Astrocyte (in vitro differentiated cells and primary cell): ENCODE data around the gene AQP2.

Experiments
- EZH2 ChIP-seq: IDR thresholded peaks from 2 replicates; pipeline ENCODE4 v1.6.1; 2012; ENCODE audit warnings: mild to moderate bottlenecking, low read length, inconsistent platforms; ENCODE audit not compliant: insufficient read depth
- TF ChIP-seq, protein P1 (sequence below): IDR thresholded peaks from 2 replicates; pipeline ENCODE4 v1.5.1; 2011; ENCODE audit warnings: low read depth, mild to moderate bottlenecking, inconsistent platforms, low read length, moderate library complexity; ENCODE audit not compliant: insufficient read depth

DNA sequence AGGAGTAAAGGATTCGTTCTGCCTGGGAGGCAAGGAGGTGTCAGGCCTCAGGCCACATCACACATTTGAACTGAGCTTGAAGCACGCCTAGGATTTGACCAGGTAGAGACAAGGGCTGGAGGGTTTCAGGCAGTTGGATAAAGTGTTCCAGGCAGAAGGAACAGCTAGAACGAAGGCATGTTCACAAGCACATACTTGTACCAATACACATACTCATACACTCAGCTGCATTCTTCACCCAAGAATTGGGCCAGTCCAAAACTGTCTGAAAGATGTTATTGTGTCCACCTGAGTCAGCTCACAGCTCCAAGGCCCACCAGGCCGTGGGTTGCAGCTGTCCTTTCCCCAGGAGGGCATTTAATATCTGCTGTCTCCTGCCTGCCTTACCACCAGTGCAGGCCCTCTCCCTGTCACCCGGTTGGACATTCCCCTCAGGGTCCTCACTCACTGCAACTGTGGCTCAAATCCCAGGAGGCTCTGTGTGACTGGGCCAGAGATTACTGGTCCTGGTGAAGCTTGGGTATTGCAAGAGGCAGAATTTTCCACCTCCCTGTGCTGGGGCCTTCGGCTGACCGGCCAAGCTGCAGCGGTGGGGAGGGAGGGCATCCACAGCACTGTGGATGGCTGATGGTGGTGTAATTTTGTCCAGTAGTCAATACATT is 12.8 kb upstream of the AQP2 start:
- TF ChIP-seq, protein P1, sequence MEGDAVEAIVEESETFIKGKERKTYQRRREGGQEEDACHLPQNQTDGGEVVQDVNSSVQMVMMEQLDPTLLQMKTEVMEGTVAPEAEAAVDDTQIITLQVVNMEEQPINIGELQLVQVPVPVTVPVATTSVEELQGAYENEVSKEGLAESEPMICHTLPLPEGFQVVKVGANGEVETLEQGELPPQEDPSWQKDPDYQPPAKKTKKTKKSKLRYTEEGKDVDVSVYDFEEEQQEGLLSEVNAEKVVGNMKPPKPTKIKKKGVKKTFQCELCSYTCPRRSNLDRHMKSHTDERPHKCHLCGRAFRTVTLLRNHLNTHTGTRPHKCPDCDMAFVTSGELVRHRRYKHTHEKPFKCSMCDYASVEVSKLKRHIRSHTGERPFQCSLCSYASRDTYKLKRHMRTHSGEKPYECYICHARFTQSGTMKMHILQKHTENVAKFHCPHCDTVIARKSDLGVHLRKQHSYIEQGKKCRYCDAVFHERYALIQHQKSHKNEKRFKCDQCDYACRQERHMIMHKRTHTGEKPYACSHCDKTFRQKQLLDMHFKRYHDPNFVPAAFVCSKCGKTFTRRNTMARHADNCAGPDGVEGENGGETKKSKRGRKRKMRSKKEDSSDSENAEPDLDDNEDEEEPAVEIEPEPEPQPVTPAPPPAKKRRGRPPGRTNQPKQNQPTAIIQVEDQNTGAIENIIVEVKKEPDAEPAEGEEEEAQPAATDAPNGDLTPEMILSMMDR, result no peak
- no peak for TF ChIP-seq EZH2
